22Rv1 (cell line): ENCODE measurements around the gene TCTN2.

Source experiments
- ZFX ChIP-seq: fragments of 450-650 bp; IDR thresholded peaks from 2 replicates; pipeline ENCODE4 v1.6.1; 2017; ENCODE audit warnings: antibody characterized with exemption, borderline replicate concordance
- TF ChIP-seq, protein P1 (sequence below): fragments of 450-650 bp; IDR thresholded peaks from 2 replicates; pipeline ENCODE4 v1.5.1; 2017; ENCODE audit warnings: mild to moderate bottlenecking

DNA sequence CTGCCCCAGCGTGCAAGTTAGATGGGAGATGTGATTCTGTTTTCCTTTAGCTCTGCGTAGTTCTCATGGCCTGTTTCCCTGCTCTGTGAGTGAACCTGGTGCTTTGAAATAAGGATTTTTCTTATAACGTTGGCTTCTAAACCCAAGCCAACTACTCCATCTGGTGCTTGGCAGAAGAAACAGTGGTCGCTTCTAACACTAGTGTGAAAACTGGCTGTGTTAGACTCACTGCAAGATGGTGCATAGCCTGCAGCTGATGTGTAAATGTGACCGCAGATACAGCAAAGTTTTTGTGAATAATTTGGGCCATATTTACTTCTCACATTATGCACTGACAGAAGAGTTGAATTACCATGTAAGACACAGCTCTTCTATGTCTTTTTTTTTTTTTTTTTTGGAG is 25.0 kb upstream of the TCTN2 start:
- TF ChIP-seq, protein P1, sequence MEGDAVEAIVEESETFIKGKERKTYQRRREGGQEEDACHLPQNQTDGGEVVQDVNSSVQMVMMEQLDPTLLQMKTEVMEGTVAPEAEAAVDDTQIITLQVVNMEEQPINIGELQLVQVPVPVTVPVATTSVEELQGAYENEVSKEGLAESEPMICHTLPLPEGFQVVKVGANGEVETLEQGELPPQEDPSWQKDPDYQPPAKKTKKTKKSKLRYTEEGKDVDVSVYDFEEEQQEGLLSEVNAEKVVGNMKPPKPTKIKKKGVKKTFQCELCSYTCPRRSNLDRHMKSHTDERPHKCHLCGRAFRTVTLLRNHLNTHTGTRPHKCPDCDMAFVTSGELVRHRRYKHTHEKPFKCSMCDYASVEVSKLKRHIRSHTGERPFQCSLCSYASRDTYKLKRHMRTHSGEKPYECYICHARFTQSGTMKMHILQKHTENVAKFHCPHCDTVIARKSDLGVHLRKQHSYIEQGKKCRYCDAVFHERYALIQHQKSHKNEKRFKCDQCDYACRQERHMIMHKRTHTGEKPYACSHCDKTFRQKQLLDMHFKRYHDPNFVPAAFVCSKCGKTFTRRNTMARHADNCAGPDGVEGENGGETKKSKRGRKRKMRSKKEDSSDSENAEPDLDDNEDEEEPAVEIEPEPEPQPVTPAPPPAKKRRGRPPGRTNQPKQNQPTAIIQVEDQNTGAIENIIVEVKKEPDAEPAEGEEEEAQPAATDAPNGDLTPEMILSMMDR: no peak
- TF ChIP-seq ZFX: no peak
